Endothelial cell of umbilical vein (primary cell): ENCODE results near the gene LONRF3. TPM values are rescaled to one million over a fixed set of nuclear protein-coding genes. Genes with fewer than 3 reads are reported as not detected.

ENCODE experiments used
- Bru-seq: library from RNA; stranded (reverse); fragments of 400-500 nt; gene quantifications from one replicate; lab custom pipeline; 2021; lab: Mats Ljungman, UMichigan
- BruChase-seq, 2 experiments: library from RNA; stranded (reverse); fragments of 400-500 nt; gene quantifications; one replicate each; lab custom pipeline; 2021; lab: Mats Ljungman, UMichigan
- BruUV-seq: library from RNA; stranded (reverse); fragments of 400-500 nt; replicated peaks from 2 replicates; lab custom pipeline; 2021; lab: Mats Ljungman, UMichigan
- CTCF ChIA-PET: fragments of 300-600, 350-600 bp; sonication (Branson Sonifier 250); formaldehyde crosslinking; loops from one replicate; lab custom pipeline; 2021; ENCODE audit warnings: antibody characterized with exemption, inconsistent platforms; lab: Charles Lee
- POLR2A ChIA-PET: fragments of 300-600, 350-600 bp; sonication (Branson Sonifier 250); formaldehyde crosslinking; loops from one replicate; lab custom pipeline; 2021; ENCODE audit warnings: antibody characterized with exemption, inconsistent platforms; lab: Charles Lee
- DNase-seq: peaks from one replicate; pipeline ENCODE4 v3.0.0-alpha.2; 2011; ENCODE audit warnings: low read depth, low spot score
- FAIRE-seq: peaks from 2 replicates; lab custom pipeline; 2011; peaks lifted over from hg19 to GRCh38; lab: Jason Lieb, UNC
- H2AFZ ChIP-seq: 2 replicates; pipeline ENCODE4 v1.6.0; 2012; ENCODE audit warnings: low read depth, low read length, control low read depth, inconsistent platforms
- H3K27ac ChIP-seq: 2 replicates; pipeline ENCODE4 v1.5.1; 2011; ENCODE audit warnings: low read depth, mild to moderate bottlenecking, control low read depth, low read length, moderate library complexity; ENCODE audit not compliant: insufficient read depth
- H3K27me3 ChIP-seq, 2 experiments: 2 replicates each; pipeline versions ENCODE4 v1.6.0 to v1.6.1; 2011; ENCODE audit warnings: low read length in 2 of 2, mixed read lengths in 1 of 2; ENCODE audit not compliant: control insufficient read depth in 2 of 2, insufficient read depth in 2 of 2
- H3K36me3 ChIP-seq, 2 experiments: 2 replicates in 1 of 2; 3 replicates in 1 of 2; pipeline ENCODE4 v1.5.1; 2011; ENCODE audit warnings: low read length in 2 of 2, mild to moderate bottlenecking in 1 of 2, moderate library complexity in 1 of 2; ENCODE audit not compliant: control insufficient read depth in 2 of 2, insufficient read depth in 2 of 2; ENCODE audit errors: extremely low read depth in 1 of 2
- H3K4me1 ChIP-seq: 3 replicates; pipeline ENCODE4 v1.5.1; 2011; ENCODE audit warnings: mild to moderate bottlenecking, low read length; ENCODE audit not compliant: control insufficient read depth, insufficient read depth; ENCODE audit errors: extremely low read depth
- H3K4me2 ChIP-seq: 2 replicates; pipeline ENCODE4 v1.6.1; 2011; ENCODE audit warnings: low read length, control low read depth, mixed read lengths; ENCODE audit not compliant: insufficient read depth
- H3K4me3 ChIP-seq, 3 experiments: fragments of 200-600 bp in 1 of 3; sonication (generic), shearing (Covaris generic) in 1 of 3; replicated peaks in 1 of 3; 2 replicates each; pipeline ENCODE4 v1.5.1; 2011 to 2016; ENCODE audit warnings: control low read depth in 3 of 3, low read length in 3 of 3, mild to moderate bottlenecking in 2 of 3, inconsistent platforms in 1 of 3, low read depth in 1 of 3, moderate library complexity in 1 of 3; ENCODE audit not compliant: insufficient read depth in 1 of 3
- H3K79me2 ChIP-seq: 2 replicates; pipeline ENCODE4 v1.6.0; 2012; ENCODE audit warnings: low read length, inconsistent platforms; ENCODE audit not compliant: control insufficient read depth, insufficient read depth
- H3K9ac ChIP-seq: replicated peaks from 2 replicates; pipeline ENCODE3; 2011; ENCODE audit warnings: low read length, control low read depth; ENCODE audit not compliant: insufficient read depth; ENCODE audit errors: extremely low read depth
- H3K9me1 ChIP-seq: replicated peaks from 3 replicates; pipeline ENCODE4 v1.6.0; 2011; ENCODE audit warnings: mild to moderate bottlenecking, low read length; ENCODE audit not compliant: control insufficient read depth, insufficient read depth; ENCODE audit errors: extremely low read depth
- H3K9me3 ChIP-seq: replicated peaks from 2 replicates; pipeline ENCODE4 v1.5.1; 2012; ENCODE audit warnings: low read length, inconsistent platforms; ENCODE audit not compliant: control insufficient read depth, insufficient read depth
- H4K20me1 ChIP-seq: replicated peaks from 2 replicates; pipeline ENCODE3; 2011; ENCODE audit warnings: mild to moderate bottlenecking, low read length; ENCODE audit not compliant: control insufficient read depth, insufficient read depth; ENCODE audit errors: extremely low read depth
- EZH2 ChIP-seq: IDR thresholded peaks from 2 replicates; pipeline ENCODE4 v1.6.1; 2012; ENCODE audit warnings: borderline replicate concordance, low read depth, mild to moderate bottlenecking, moderate library complexity, low read length, inconsistent platforms; ENCODE audit not compliant: severe bottlenecking
- FOS ChIP-seq: IDR thresholded peaks from 2 replicates; pipeline ENCODE4 v1.6.1; 2011; ENCODE audit warnings: mild to moderate bottlenecking, low read length, moderate library complexity, borderline replicate concordance; ENCODE audit not compliant: insufficient read depth
- GATA2 ChIP-seq: IDR thresholded peaks from 2 replicates; pipeline ENCODE4 v1.7.0; 2011; ENCODE audit warnings: low read depth, mild to moderate bottlenecking, moderate library complexity, mixed read lengths, low read length; ENCODE audit not compliant: insufficient read length, insufficient read depth
- JUN ChIP-seq: IDR thresholded peaks from 2 replicates; pipeline ENCODE4 v1.6.1; 2011; ENCODE audit warnings: borderline replicate concordance, low read depth; ENCODE audit not compliant: insufficient read length, insufficient read depth
- MYC ChIP-seq: IDR thresholded peaks from one replicate; pipeline ENCODE4 v1.6.1; 2011; ENCODE audit warnings: mild to moderate bottlenecking, low read depth, low read length
- POLR2A ChIP-seq: IDR thresholded peaks from 2 replicates; pipeline ENCODE4 v1.6.1; 2012; ENCODE audit warnings: low read depth, mild to moderate bottlenecking, control low read depth, low read length
- POLR2AphosphoS5 ChIP-seq: IDR thresholded peaks from 2 replicates; pipeline ENCODE4 v1.6.1; 2012; ENCODE audit warnings: low read depth, mild to moderate bottlenecking, control low read depth, low read length, moderate library complexity; ENCODE audit not compliant: insufficient read depth
- dilution Hi-C: fragments of 300-500 bp; cut with MboI; formaldehyde crosslinking; loops from one replicate; pipeline ENCODE4 v1.15.0; 2019; ENCODE audit warnings: low sequenced_read_pairs; ENCODE audit not compliant: extremely low pct_ligation_motif_present
- intact Hi-C: fragments of 100-400 bp; cut with micrococcal nuclease; formaldehyde crosslinking; loops from one replicate; pipeline ENCODE4 v1.10.0; 2022
- long read RNA-seq: library from polyadenylated mRNA; stranded (forward); transcript quantifications from one replicate; pipeline ENCODE4 v2.0.0, GENCODE V29; 2021
- polyA minus RNA-seq, 3 experiments: library from RNA; depleted of rRNA, polyadenylated mRNA; stranded (reverse); fragments of >200 nt; gene quantifications; 1 replicate in 1 of 3; 2 replicates in 2 of 3; pipeline ENCODE4 v1.2.3, GENCODE V29; 2011
- polyA plus RNA-seq, 4 experiments: library from polyadenylated mRNA; depleted of rRNA in 3 of 4; stranded (reverse) in 3 of 4; unstranded in 1 of 4; fragments of >200 nt; gene quantifications; 2 replicates each; pipeline versions ENCODE4 v1.2.1 to v1.2.3, GENCODE V29; 2011 to 2012; ENCODE audit warnings: missing spikeins in 1 of 4
- total RNA-seq: library from RNA; stranded (reverse); gene quantifications from 2 replicates; pipeline ENCODE4 v1.2.3, GENCODE V29; 2021
- TF ChIP-seq, protein P1 (sequence below): IDR thresholded peaks from 2 replicates; pipeline ENCODE4 v1.6.1; 2011; ENCODE audit not compliant: insufficient read depth, insufficient read length
- TF ChIP-seq, protein P2 (sequence below), 2 donors: IDR thresholded peaks; 1 replicate in 1 of 2; 2 replicates in 1 of 2; pipeline ENCODE4 v1.5.1; 2011; ENCODE audit warnings: low read length in 2 of 2, mild to moderate bottlenecking in 2 of 2, moderate library complexity in 2 of 2, control low read depth in 1 of 2, inconsistent platforms in 1 of 2, low read depth in 1 of 2; ENCODE audit not compliant: insufficient read depth in 1 of 2; ENCODE audit errors: extremely low read depth in 1 of 2

LONRF3 gene
- total RNA-seq (7.9 and 13.3 TPM in 2 replicates), polyA plus RNA-seq (4.1 and 4.4 TPM in 2 replicates), polyA minus RNA-seq (16.5 and 16.8 TPM in 2 replicates), Bru-seq, nascent RNA (percentile 71 among the genes with signal in this experiment), BruChase-seq, experiment 1, labeled RNA remaining after a 6-hour chase (percentile 60 among the genes with signal in this experiment), BruChase-seq, experiment 2, labeled RNA remaining after a 2-hour chase (percentile 64 among the genes with signal in this experiment)
- 3.7 and 3.9 TPM in 2 replicates for polyA plus RNA-seq (2011; cell fraction: cytosol; rRNA removed)
- 13.9 and 14.5 TPM in 2 replicates for polyA plus RNA-seq (2011; cell fraction: nucleus; rRNA removed)
- 1.8 and 2.4 TPM in 2 replicates for polyA plus RNA-seq (2012)
- 15.6 TPM for polyA minus RNA-seq (2011; cell fraction: cytosol; rRNA and poly(A)+ RNA removed)
- 12.7 and 13.6 TPM in 2 replicates for polyA minus RNA-seq (2011; cell fraction: nucleus; rRNA and poly(A)+ RNA removed)
- long read RNA-seq, partial matches to known transcripts: 1 of 6 reads
- long read RNA-seq, other reads (novel, unspliced or antisense): 1 of 6 reads

DNA sequence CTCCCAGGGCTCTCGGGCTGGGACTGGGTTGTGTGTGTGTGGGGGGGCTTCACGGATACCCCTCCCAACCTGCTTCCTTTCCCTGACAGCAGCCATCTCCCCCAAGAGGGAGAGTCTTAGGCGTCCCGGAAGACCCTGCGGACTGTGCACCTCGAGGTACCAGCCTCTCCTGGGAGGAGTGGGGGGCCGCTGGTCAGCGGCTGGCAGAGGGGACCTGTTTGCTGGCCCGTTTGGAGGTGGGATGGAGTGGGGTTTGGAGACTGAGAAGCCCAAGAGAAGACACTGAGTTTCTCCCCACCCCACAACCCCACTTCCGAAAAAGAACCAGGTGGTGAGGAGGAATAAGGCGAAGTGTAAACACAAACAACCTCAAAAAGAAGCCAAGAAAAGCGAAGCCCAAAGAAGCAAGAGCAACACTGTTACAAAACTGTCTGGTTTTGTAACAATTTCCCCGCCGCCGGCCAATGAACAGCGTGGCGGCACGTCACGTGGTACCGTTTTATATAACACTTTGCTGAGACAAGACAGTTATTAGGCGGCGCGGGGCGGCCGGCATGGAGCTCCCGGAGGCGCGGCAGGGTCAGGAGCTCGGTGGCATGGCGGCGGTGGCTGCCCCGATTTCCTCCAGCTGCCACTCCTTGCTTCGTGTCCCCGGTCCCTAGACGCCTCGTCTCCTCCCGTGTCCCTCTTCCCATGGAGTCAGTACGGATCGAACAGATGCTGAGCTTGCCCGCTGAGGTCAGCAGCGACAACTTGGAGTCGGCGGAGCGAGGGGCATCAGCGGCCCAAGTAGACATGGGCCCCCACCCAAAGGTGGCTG, at the start of gene LONRF3:
LONRF3 (plus strand) TSS at position 531 of the 820 bp plus-strand sequence; CDS start at position 694, 163 bp downstream.
- peak within 1 kb of the TSS; percentile 38 for H2AFZ ChIP-seq
- H3K4me2 ChIP-seq: peak within 1 kb of the TSS; percentile 18
- H3K9ac ChIP-seq: peak within 1 kb of the TSS; percentile 77
- CTCF ChIA-PET: no interaction called here
- H3K27ac ChIP-seq: no peak within 1 kb of the TSS
- dilution Hi-C loops (no loop called here), intact Hi-C loops (no loop called here)
- FAIRE-seq (peak; percentile 82), DNase-seq (peak; percentile 58)
- H3K9me1 ChIP-seq: no peaks in the 10 kb centered on the region
- H3K36me3 ChIP-seq: no peaks in the 10 kb centered on the region
- H4K20me1 ChIP-seq: no peaks in the 10 kb centered on the region
- peak within 1 kb of the TSS; percentile 68 to 91 (median 72) for H3K4me3 ChIP-seq
- H3K9me3 ChIP-seq: no peaks in the 10 kb centered on the region
- peaks cover 17 to 22% of the 10 kb centered on the region in 2 experiments for H3K27me3 ChIP-seq
- peaks cover 17% of the 10 kb centered on the region for H3K4me1 ChIP-seq
- no peaks in the 10 kb centered on the region for H3K79me2 ChIP-seq
- BruUV-seq: no TSS peak
- POLR2A ChIA-PET: no interaction called here
- TF ChIP-seq, protein P1, sequence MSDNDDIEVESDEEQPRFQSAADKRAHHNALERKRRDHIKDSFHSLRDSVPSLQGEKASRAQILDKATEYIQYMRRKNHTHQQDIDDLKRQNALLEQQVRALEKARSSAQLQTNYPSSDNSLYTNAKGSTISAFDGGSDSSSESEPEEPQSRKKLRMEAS: peak; percentile 37
- no peak for TF ChIP-seq FOS

GRCh38 chrX:118928151-118928550, 46.3 kb upstream of the LONRF3 start:
- Histone ChIP-seq H3K9me3 (no peaks in the 10 kb centered on the region), H3K9ac (no peak overlapping the region), H3K4me3 (no peak overlapping the region), H3K79me2 (no peaks in the 10 kb centered on the region), H4K20me1 (no peaks in the 10 kb centered on the region), H3K9me1 (no peaks in the 10 kb centered on the region), H3K27ac (no peak overlapping the region), H3K4me1 (peaks cover 8% of the 10 kb centered on the region), H2AFZ (no peak overlapping the region), H3K36me3 (no peaks in the 10 kb centered on the region), H3K27me3 (no peaks in the 10 kb centered on the region), H3K4me2 (no peak overlapping the region)
- dilution Hi-C loops: no loop called here
- FAIRE-seq: peak; percentile 92
- peak; percentile 90 for DNase-seq
- CTCF ChIA-PET: no interaction called here
- POLR2A ChIA-PET: no interaction called here
- intact Hi-C loops: no loop called here
- TF ChIP-seq POLR2A (no peak), FOS (no peak), EZH2 (no peak), JUN (no peak), GATA2 (no peak), POLR2AphosphoS5 (no peak), MYC (no peak)
- TF ChIP-seq, protein P1: no peak
- TF ChIP-seq, protein P2, sequence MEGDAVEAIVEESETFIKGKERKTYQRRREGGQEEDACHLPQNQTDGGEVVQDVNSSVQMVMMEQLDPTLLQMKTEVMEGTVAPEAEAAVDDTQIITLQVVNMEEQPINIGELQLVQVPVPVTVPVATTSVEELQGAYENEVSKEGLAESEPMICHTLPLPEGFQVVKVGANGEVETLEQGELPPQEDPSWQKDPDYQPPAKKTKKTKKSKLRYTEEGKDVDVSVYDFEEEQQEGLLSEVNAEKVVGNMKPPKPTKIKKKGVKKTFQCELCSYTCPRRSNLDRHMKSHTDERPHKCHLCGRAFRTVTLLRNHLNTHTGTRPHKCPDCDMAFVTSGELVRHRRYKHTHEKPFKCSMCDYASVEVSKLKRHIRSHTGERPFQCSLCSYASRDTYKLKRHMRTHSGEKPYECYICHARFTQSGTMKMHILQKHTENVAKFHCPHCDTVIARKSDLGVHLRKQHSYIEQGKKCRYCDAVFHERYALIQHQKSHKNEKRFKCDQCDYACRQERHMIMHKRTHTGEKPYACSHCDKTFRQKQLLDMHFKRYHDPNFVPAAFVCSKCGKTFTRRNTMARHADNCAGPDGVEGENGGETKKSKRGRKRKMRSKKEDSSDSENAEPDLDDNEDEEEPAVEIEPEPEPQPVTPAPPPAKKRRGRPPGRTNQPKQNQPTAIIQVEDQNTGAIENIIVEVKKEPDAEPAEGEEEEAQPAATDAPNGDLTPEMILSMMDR (IDR thresholded peaks at IDR 0.05; ENCODE audit: extremely low read depth in 1 of 2, insufficient read depth in 1 of 2, low read depth in 1 of 2, low read length in 2 of 2): no peak
- no TSS peak for BruUV-seq
